Sigmoid colon (tissue), 4 donors: ENCODE measurements around the gene RASSF5.

Experiments
- CTCF ChIP-seq, 4 experiments: fragments of 450-650 bp in 3 of 4; fragments of 200-600 bp in 1 of 4; IDR thresholded peaks; one replicate each; pipeline ENCODE4 v1.5.1; 2016 to 2019; ENCODE audit warnings: antibody characterized with exemption in 4 of 4, mild to moderate bottlenecking in 3 of 4, moderate library complexity in 2 of 4
- EP300 ChIP-seq, 4 donors: sonication (generic); formaldehyde crosslinking; IDR thresholded peaks; one replicate each; pipeline ENCODE4 v1.6.1; 2017; ENCODE audit warnings: antibody characterized with exemption in 4 of 4
- POLR2A ChIP-seq, 2 donors: fragments of 450-650 bp; IDR thresholded peaks; one replicate each; pipeline ENCODE4 v1.6.1; 2016; ENCODE audit warnings: antibody characterized with exemption in 2 of 2, mild to moderate bottlenecking in 2 of 2, moderate library complexity in 2 of 2

GRCh38 chr1:206584683-206585082, 77.4 kb downstream of the RASSF5 start:
- TF ChIP-seq CTCF (IDR thresholded peaks at IDR 0.05) (no peak), POLR2A (IDR thresholded peaks at IDR 0.05) (no peak), EP300 (IDR thresholded peaks at IDR 0.05) (no peak)
